ENCODE data around the gene TMEM235.
A peak's percentile ranks its signal among the peaks of the same experiment; 100 is the strongest.

The TMEM235 gene

GRCh38 chr17:78273813-78274212 lies 42.4 kb downstream of the TMEM235 start:
- no peak for DNase-seq

GRCh38 chr17:78275355-78275754 lies 43.9 kb downstream of the TMEM235 start:
- no peak for DNase-seq

GRCh38 chr17:78276098-78276887 lies 44.9 kb downstream of the TMEM235 start:
- DNase-seq, result peak; percentile 19

- DNase-seq, result no peak
Observed at GRCh38 chr17:78278139-78278741, 46.8 kb downstream of the TMEM235 start.

GRCh38 chr17:78279360-78279990 lies 48.0 kb downstream of the TMEM235 start:
- no peak for DNase-seq

DNA sequence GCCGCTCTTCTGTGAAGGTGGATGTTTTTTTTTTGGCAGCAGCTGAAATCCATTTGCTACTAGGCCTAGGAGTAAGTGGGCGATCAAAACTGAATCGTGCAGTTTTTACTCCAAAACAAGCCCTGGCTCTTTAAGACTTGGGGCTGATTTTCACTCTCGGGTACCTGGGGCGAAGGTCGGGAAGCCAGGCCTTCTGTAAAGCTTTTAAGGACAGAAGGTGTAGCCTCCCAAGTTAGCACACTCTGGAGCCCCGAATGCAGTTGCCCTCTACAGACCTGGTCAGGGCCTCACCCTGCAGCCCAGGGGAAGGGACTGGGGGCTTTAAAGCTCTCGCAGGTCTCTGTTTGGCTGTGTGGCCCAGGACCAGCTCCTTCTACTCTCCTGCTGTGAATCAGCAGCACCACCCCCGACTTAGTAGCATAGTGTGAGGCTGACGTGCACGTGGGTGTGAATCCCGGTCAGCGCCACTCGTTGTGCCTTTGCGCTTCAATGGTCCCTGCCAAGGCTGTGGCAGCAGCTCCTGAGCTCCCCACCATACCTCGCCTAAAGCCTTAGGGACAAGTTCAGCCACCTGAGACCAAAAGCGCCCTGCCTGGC lies 49.9 kb downstream of the TMEM235 start:
- no peak for DNase-seq

DNA sequence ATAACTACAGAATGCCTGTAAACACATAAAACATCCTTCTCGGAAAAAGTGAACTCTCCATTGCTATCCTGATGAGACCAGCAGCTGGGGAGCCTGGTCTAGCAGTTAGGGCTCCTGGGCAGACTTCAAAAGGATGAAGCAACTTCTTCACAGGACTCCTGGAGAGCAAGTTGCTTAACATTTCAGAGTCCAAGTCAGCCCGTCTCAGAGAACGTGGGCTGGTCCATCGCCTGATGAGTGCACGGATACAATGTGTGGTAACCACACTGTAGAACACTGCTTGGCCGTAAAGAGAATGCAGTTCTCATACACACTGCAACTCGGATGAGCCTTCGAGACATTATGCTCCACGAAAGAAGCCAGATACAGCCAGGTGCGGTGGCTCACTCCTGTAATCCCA lies 52.7 kb downstream of the TMEM235 start:
- no peak for DNase-seq

DNA sequence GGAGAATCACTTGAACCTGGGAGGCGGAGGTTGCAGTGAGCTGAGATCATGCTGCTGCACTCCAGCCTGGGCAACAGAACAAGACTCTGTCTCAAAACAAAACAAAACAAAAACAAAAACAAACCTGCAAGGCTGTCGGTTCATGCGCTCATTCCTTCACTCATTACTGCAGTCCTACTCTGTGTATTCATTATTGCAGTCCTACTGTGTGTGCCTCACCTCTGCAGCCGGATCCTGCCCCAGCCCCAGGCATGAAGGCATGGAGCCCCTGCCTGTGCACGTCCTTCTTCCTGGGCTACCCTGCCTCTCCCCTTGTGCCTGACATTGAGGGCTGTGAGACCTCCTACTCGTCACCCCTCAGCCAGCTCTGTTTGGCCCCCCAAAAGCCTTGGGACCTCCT lies 57.6 kb downstream of the TMEM235 start:
- DNase-seq, result no peak

DNA sequence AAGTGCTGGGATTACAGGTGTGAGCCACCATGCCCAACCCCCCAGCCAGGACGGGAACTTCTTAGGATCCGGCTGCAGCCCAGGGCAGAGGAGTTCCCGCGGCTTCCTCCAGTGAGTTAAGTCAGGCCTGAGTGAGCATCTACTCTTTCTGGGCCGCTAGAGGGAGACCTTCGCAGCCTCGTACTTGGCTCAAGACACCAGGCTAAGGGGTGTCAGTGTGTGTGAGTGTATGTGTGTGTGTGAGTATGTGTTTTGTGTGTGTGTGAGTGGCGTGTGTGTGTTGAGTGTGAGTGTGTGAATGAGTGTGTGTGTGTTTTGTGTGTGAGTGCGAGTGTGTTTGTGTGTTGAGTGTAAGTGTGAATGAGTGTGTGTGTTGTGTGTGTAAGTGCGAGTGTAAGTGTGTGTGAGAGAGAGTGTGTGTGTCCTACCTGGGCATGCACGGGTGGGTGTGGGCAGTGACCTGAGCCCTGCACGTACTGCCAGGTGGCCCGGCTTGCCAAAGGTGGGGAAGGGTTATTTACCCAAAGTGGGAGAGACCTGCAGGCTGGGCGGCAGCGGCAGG lies 58.5 kb downstream of the TMEM235 start:
- peak; percentile 83 for DNase-seq

Data from CD4-positive, alpha-beta T cell treated with Interleukin-12 subunit alpha and Interleukin-12 subunit beta, for 1 hour (primary cell).